ENCODE measurements around the gene LEMD3. TPM values are rescaled to one million over a fixed set of nuclear protein-coding genes. Genes with fewer than 3 reads are reported as not detected.

Gene LEMD3
- total RNA-seq, 3 donors from 2014 or later, result 30.9 to 34.3 (median 32.5) TPM

- ATAC-seq (no peak), DNase-seq (no peak)
- Mint-ChIP-seq H3K36me3 (ENCODE audit: insufficient read depth) (no peaks in the 10 kb centered on the region), H3K4me3 (no peak overlapping the region), H3K9me3 (peaks cover 7% of the 10 kb centered on the region), H3K27me3 (ENCODE audit: low read depth) (peaks cover 19% of the 10 kb centered on the region), H3K4me1 (ENCODE audit: low read depth) (no peaks in the 10 kb centered on the region)
These were observed 125.4 kb downstream of the LEMD3 start for GRCh38 chr12:65294641-65295262.

- peaks cover 31% of the 10 kb centered on the region for H3K27me3 Mint-ChIP-seq (ENCODE audit: low read depth)
- ATAC-seq (no peak), DNase-seq (no peak)
- no peaks in the 10 kb centered on the region for H3K36me3 Mint-ChIP-seq (ENCODE audit: insufficient read depth)
- H3K4me3 Mint-ChIP-seq, result no peak overlapping the region
- H3K4me1 Mint-ChIP-seq (ENCODE audit: low read depth), result no peaks in the 10 kb centered on the region
- peaks cover 7% of the 10 kb centered on the region for H3K9me3 Mint-ChIP-seq
These were observed 127.3 kb downstream of the LEMD3 start for GRCh38 chr12:65296508-65297265.

Other genes starting within 250 kb of the LEMD3 start
- gene WIF1, start 48.3 kb upstream of the LEMD3 start, total RNA-seq, result under 1 TPM in 1 of 3 donors, not detected in 2; 0.08 TPM
- under 1 TPM; 0.05 to 0.24 (median 0.10) TPM for gene MSRB3, start 109.1 kb downstream of the LEMD3 start, total RNA-seq